GM18511 (cell line): ENCODE data around the gene IGSF6.

Experiments
- ATAC-seq: cut with Tn5 transposase; IDR thresholded peaks from one replicate; pipeline ENCODE4 v1.9.1; 2021; ENCODE audit warnings: mild to moderate bottlenecking, moderate library complexity; ENCODE audit not compliant: unreplicated experiment

The IGSF6 gene

GRCh38 chr16:21602785-21603184 is 49.6 kb downstream of the IGSF6 start:
- ATAC-seq: no peak

- ATAC-seq: peak; percentile 37
These were observed 52.2 kb downstream of the IGSF6 start for GRCh38 chr16:21600031-21600773.

GRCh38 chr16:21599122-21600030 is 53.0 kb downstream of the IGSF6 start, which contains the start of gene METTL9:
METTL9 (plus strand) TSS chr16:21599577; CDS start chr16:21599734, 157 bp downstream.
- peak; percentile 96 for ATAC-seq

GRCh38 chr16:21598701-21599121 is 53.7 kb downstream of the IGSF6 start:
- no peak for ATAC-seq

GRCh38 chr16:21598206-21598605 is 54.2 kb downstream of the IGSF6 start:
- no peak for ATAC-seq

GRCh38 chr16:21597561-21598030 is 54.8 kb downstream of the IGSF6 start:
- no peak for ATAC-seq

GRCh38 chr16:21593530-21594289 is 58.7 kb downstream of the IGSF6 start:
- no peak for ATAC-seq

GRCh38 chr16:21592191-21592590 is 60.2 kb downstream of the IGSF6 start:
- ATAC-seq: no peak

GRCh38 chr16:21590796-21591195 is 61.6 kb downstream of the IGSF6 start:
- ATAC-seq: no peak

GRCh38 chr16:21590287-21590686 is 62.1 kb downstream of the IGSF6 start:
- ATAC-seq: no peak

GRCh38 chr16:21589551-21589950 is 62.9 kb downstream of the IGSF6 start:
- ATAC-seq: no peak
